Measurements from ENCODE around the gene INTS3. TPM values are rescaled to one million over a fixed set of nuclear protein-coding genes. Genes with fewer than 3 reads are reported as not detected.

INTS3 gene
- total and polyA plus RNA-seq, 10 of the 15 experiments (the other 5 are each of a cell fraction or from before 2014, with no cell fraction given) = 12.6 to 87.4 (median 30.8) TPM

GRCh38 chr1:153727463-153728304 lies at the start of gene INTS3 (continued):
- TF ChIP-seq ZNF592 (IDR thresholded peaks at IDR 0.05) = no peak
- TF ChIP-seq PML (IDR thresholded peaks at IDR 0.05; ENCODE audit: low read length) = peak; percentile 72; the same call in 1 of the 2 replicates
- no peak for TF ChIP-seq MYB (IDR thresholded peaks at IDR 0.05; ENCODE audit: borderline replicate concordance, low read depth, low read length)
- TF ChIP-seq, protein P1, sequence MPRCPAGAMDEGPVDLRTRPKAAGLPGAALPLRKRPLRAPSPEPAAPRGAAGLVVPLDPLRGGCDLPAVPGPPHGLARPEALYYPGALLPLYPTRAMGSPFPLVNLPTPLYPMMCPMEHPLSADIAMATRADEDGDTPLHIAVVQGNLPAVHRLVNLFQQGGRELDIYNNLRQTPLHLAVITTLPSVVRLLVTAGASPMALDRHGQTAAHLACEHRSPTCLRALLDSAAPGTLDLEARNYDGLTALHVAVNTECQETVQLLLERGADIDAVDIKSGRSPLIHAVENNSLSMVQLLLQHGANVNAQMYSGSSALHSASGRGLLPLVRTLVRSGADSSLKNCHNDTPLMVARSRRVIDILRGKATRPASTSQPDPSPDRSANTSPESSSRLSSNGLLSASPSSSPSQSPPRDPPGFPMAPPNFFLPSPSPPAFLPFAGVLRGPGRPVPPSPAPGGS (IDR thresholded peaks at IDR 0.05; ENCODE audit: borderline replicate concordance, insufficient read depth, low read depth, low read length, poor library complexity, severe bottlenecking) = no peak
- TF ChIP-seq MEF2A (IDR thresholded peaks at IDR 0.05; ENCODE audit: insufficient read depth, low read depth, low read length) = no peak
- peak; percentile 98 for TF ChIP-seq SP1 (IDR thresholded peaks at IDR 0.05; ENCODE audit: low read depth, low read length)
- no peak for TF ChIP-seq ESRRA (IDR thresholded peaks at IDR 0.05; ENCODE audit: low read length)

Measured in GM12878 (cell line).